H1 (cell line): ENCODE results near the gene PPP1R14C. TPM values are rescaled to one million over a fixed set of nuclear protein-coding genes. Genes with fewer than 3 reads are reported as not detected.

Experiments used
- CTCF ChIA-PET: fragments of 300-600 bp; sonication (Branson Sonifier 250); formaldehyde crosslinking; loops from one replicate; lab custom pipeline; 2021; ENCODE audit not compliant: partially characterized antibody; lab: Charles Lee
- POLR2A ChIA-PET: fragments of 300-600 bp; sonication (Branson Sonifier 250); formaldehyde crosslinking; loops from one replicate; lab custom pipeline; 2021; ENCODE audit warnings: inconsistent platforms; ENCODE audit not compliant: partially characterized antibody; lab: Charles Lee
- DNase-seq, 2 experiments: peaks; one replicate each; pipeline versions ENCODE4 v3.0.0 to v3.0.0-alpha.2; 2010 to 2022; ENCODE audit warnings: low spot score in 2 of 2, low read depth in 1 of 2, mixed read lengths in 1 of 2
- FAIRE-seq: peaks from 2 replicates; lab custom pipeline; 2011; peaks lifted over from hg19 to GRCh38; lab: Jason Lieb, UNC
- H2AFZ ChIP-seq: 2 replicates; pipeline ENCODE4 v1.8.1; 2012; ENCODE audit warnings: low read length, inconsistent platforms
- H2AK5ac ChIP-seq: 2 replicates; pipeline ENCODE4 v1.6.1; 2013; ENCODE audit warnings: low read depth, low read length
- H2BK120ac ChIP-seq: replicated peaks from 2 replicates; pipeline ENCODE3; 2013; ENCODE audit warnings: low read depth, low read length, inconsistent platforms
- H2BK12ac ChIP-seq: 2 replicates; pipeline ENCODE4 v1.6.1; 2013; ENCODE audit warnings: low read depth, low read length
- H2BK15ac ChIP-seq: 2 replicates; pipeline ENCODE4 v1.6.1; 2013; ENCODE audit warnings: low read length
- H2BK20ac ChIP-seq: 2 replicates; pipeline ENCODE4 v1.6.1; 2013; ENCODE audit warnings: low read length
- H2BK5ac ChIP-seq: 2 replicates; pipeline ENCODE4 v1.6.1; 2013; ENCODE audit warnings: low read depth, low read length
- H3K14ac ChIP-seq: 2 replicates; pipeline ENCODE4 v1.6.1; 2013; ENCODE audit warnings: inconsistent platforms; ENCODE audit not compliant: insufficient read length
- H3K18ac ChIP-seq: 2 replicates; pipeline ENCODE4 v1.6.1; 2013; ENCODE audit warnings: low read length; ENCODE audit errors: extremely low read depth
- H3K23ac ChIP-seq: 2 replicates; pipeline ENCODE4 v1.6.1; 2013; ENCODE audit warnings: inconsistent platforms; ENCODE audit not compliant: insufficient read length
- H3K23me2 ChIP-seq: 2 replicates; pipeline ENCODE4 v1.6.1; 2013; ENCODE audit warnings: low read depth, low read length
- H3K27ac ChIP-seq: 2 replicates; pipeline ENCODE4 v1.6.1; 2011; ENCODE audit warnings: low read depth, low read length, inconsistent platforms
- H3K27me3 ChIP-seq, 4 experiments: replicated peaks in 1 of 4; 1 replicate in 1 of 4; 2 replicates in 3 of 4; pipeline versions ENCODE4 v1.6.1 to v1.8.1; 2011 to 2013; ENCODE audit warnings: low read length in 3 of 4, mild to moderate bottlenecking in 3 of 4, inconsistent platforms in 2 of 4, mixed read lengths in 2 of 4, moderate library complexity in 1 of 4; ENCODE audit not compliant: control insufficient read depth in 3 of 4, insufficient read depth in 3 of 4; ENCODE audit errors: extremely low read depth in 1 of 4
- H3K36me3 ChIP-seq, 4 experiments: 2 replicates each; pipeline versions ENCODE4 v1.6.1 to v1.8.1; 2011 to 2013; ENCODE audit warnings: mild to moderate bottlenecking in 4 of 4, low read length in 3 of 4, moderate library complexity in 2 of 4, control low read depth in 1 of 4, inconsistent platforms in 1 of 4; ENCODE audit not compliant: insufficient read depth in 4 of 4, control insufficient read depth in 2 of 4
- H3K4ac ChIP-seq: replicated peaks from 2 replicates; pipeline ENCODE3; 2013; ENCODE audit warnings: low read length, low read depth, mixed read lengths, inconsistent platforms; ENCODE audit not compliant: insufficient read length
- H3K4me1 ChIP-seq, 4 experiments: replicated peaks in 1 of 4; 1 replicate in 1 of 4; 2 replicates in 3 of 4; pipeline versions ENCODE4 v1.6.1 to v1.8.1; 2011 to 2013; ENCODE audit warnings: low read length in 3 of 4, inconsistent platforms in 2 of 4, mixed read lengths in 1 of 4; ENCODE audit not compliant: insufficient read depth in 4 of 4, control insufficient read depth in 3 of 4
- H3K4me2 ChIP-seq, 2 experiments: 2 replicates each; pipeline versions ENCODE4 v1.6.1 to v1.8.1; 2011 to 2013; ENCODE audit warnings: low read depth in 2 of 2, low read length in 2 of 2, control low read depth in 1 of 2, inconsistent platforms in 1 of 2, mild to moderate bottlenecking in 1 of 2; ENCODE audit not compliant: insufficient read depth in 1 of 2
- H3K4me3 ChIP-seq, 4 experiments: fragments of 200-600, 300-600 bp in 1 of 4; sonication (generic), shearing (Covaris generic), sonication (Bioruptor Twin) in 1 of 4; 2 replicates each; pipeline versions ENCODE4 v1.5.1 to v1.8.1; 2011 to 2016; ENCODE audit warnings: low read length in 4 of 4, low read depth in 3 of 4, control low read depth in 2 of 4, inconsistent platforms in 2 of 4, mild to moderate bottlenecking in 2 of 4, mixed read lengths in 1 of 4, moderate library complexity in 1 of 4; ENCODE audit not compliant: insufficient read depth in 2 of 4; ENCODE audit errors: extremely low read depth in 1 of 4
- H3K56ac ChIP-seq: replicated peaks from 2 replicates; pipeline ENCODE3; 2013; ENCODE audit warnings: low read depth, mild to moderate bottlenecking, mixed read lengths, low read length, inconsistent platforms; ENCODE audit not compliant: insufficient read length
- H3K79me1 ChIP-seq: 2 replicates; pipeline ENCODE4 v1.6.1; 2013; ENCODE audit warnings: low read depth, low read length, control low read depth
- H3K79me2 ChIP-seq, 2 experiments: 2 replicates each; pipeline versions ENCODE4 v1.6.1 to v1.8.1; 2012 to 2013; ENCODE audit warnings: low read length in 2 of 2, mild to moderate bottlenecking in 2 of 2, inconsistent platforms in 1 of 2; ENCODE audit not compliant: insufficient read depth in 2 of 2, control insufficient read depth in 1 of 2
- H3K9ac ChIP-seq, 4 experiments: replicated peaks in 1 of 4; 1 replicate in 1 of 4; 2 replicates in 3 of 4; pipeline versions ENCODE4 v1.6.1 to v1.8.1; 2011 to 2013; ENCODE audit warnings: low read depth in 3 of 4, low read length in 3 of 4, control low read depth in 2 of 4, mild to moderate bottlenecking in 2 of 4, moderate library complexity in 2 of 4, inconsistent platforms in 1 of 4; ENCODE audit errors: extremely low read depth in 1 of 4
- H3K9me3 ChIP-seq, 2 experiments: 2 replicates each; pipeline versions ENCODE4 v1.6.1 to v1.8.1; 2012 to 2013; ENCODE audit warnings: mild to moderate bottlenecking in 2 of 2, moderate library complexity in 2 of 2, control low read depth in 1 of 2, inconsistent platforms in 1 of 2, low read depth in 1 of 2, low read length in 1 of 2, mixed read lengths in 1 of 2; ENCODE audit not compliant: insufficient read depth in 2 of 2
- H4K20me1 ChIP-seq, 2 experiments: replicated peaks in 1 of 2; 2 replicates each; pipeline versions ENCODE3 to v1.8.1; 2011 to 2013; ENCODE audit warnings: inconsistent platforms in 2 of 2, low read length in 2 of 2, mild to moderate bottlenecking in 1 of 2; ENCODE audit not compliant: insufficient read depth in 2 of 2, control insufficient read depth in 1 of 2
- H4K5ac ChIP-seq: 2 replicates; pipeline ENCODE4 v1.6.1; 2013; ENCODE audit warnings: low read length, low read depth, mixed read lengths, inconsistent platforms; ENCODE audit not compliant: insufficient read length
- H4K8ac ChIP-seq: 2 replicates; pipeline ENCODE4 v1.8.0; 2013; ENCODE audit warnings: mild to moderate bottlenecking, moderate library complexity, low read length, inconsistent platforms; ENCODE audit not compliant: insufficient read depth; ENCODE audit errors: extremely low read depth
- H4K91ac ChIP-seq: replicated peaks from 2 replicates; pipeline ENCODE3; 2013; ENCODE audit warnings: low read length, mixed read lengths, inconsistent platforms; ENCODE audit not compliant: insufficient read length
- ATF2 ChIP-seq: IDR thresholded peaks from 2 replicates; pipeline ENCODE4 v1.6.1; 2012; ENCODE audit warnings: low read length, inconsistent platforms
- BRCA1 ChIP-seq: IDR thresholded peaks from 2 replicates; pipeline ENCODE4 v1.6.1; 2012; ENCODE audit warnings: low read depth, low read length, improper control_type of control experiment
- CBX5 ChIP-seq: fragments of 300-800, 300-1000 bp; sonication (generic); IDR thresholded peaks from 2 replicates; pipeline ENCODE4 v1.7.1; 2016; ENCODE audit warnings: antibody characterized with exemption, low read length, low read depth
- CTBP2 ChIP-seq: IDR thresholded peaks from 2 replicates; pipeline ENCODE4 v1.7.0; 2011; ENCODE audit warnings: borderline replicate concordance, mild to moderate bottlenecking, moderate library complexity, mixed read lengths, low read length; ENCODE audit not compliant: insufficient read depth, insufficient read length
- HDAC2 ChIP-seq, 2 experiments: fragments of 300-600 bp in 1 of 2; sonication (generic) in 1 of 2; IDR thresholded peaks; 2 replicates each; pipeline ENCODE4 v1.6.1; 2011 to 2012; ENCODE audit warnings: low read depth in 2 of 2, low read length in 2 of 2, mild to moderate bottlenecking in 2 of 2, moderate library complexity in 2 of 2, borderline replicate concordance in 1 of 2, inconsistent platforms in 1 of 2
- HDAC6 ChIP-seq: IDR thresholded peaks from one replicate; pipeline ENCODE4 v1.7.1; 2012; ENCODE audit warnings: low read depth, mild to moderate bottlenecking, inconsistent platforms, low read length, moderate library complexity
- MAFK ChIP-seq: IDR thresholded peaks from 2 replicates; pipeline ENCODE4 v1.6.1; 2012; ENCODE audit warnings: low read depth, mild to moderate bottlenecking, improper control_type of control experiment, low read length
- NANOG ChIP-seq: IDR thresholded peaks from 2 replicates; pipeline ENCODE4 v1.6.1; 2011; ENCODE audit warnings: low read length, low read depth, mild to moderate bottlenecking, inconsistent platforms; ENCODE audit not compliant: insufficient read depth, poor library complexity, severe bottlenecking
- RBBP5 ChIP-seq: IDR thresholded peaks from 2 replicates; pipeline ENCODE4 v1.7.1; 2012; ENCODE audit warnings: low read depth, mild to moderate bottlenecking, inconsistent platforms, low read length, moderate library complexity, borderline replicate concordance
- SP1 ChIP-seq: IDR thresholded peaks from 2 replicates; pipeline ENCODE4 v1.6.1; 2011; ENCODE audit warnings: low read depth, low read length
- USF2 ChIP-seq: IDR thresholded peaks from 2 replicates; pipeline ENCODE4 v1.6.1; 2011; ENCODE audit warnings: low read length, improper control_type of control experiment
- WGBS, 2 experiments: shearing (Covaris generic) in 1 of 2; methylation state at CpG; one replicate each; pipeline versions ENCODE4 v1.1.6 to v1.1.7; 2013 to 2015; ENCODE audit warnings: low lambda C conversion rate in 2 of 2, mixed read lengths in 2 of 2, inconsistent platforms in 1 of 2, low coverage in 1 of 2, missing lambda C conversion rate in 1 of 2; ENCODE audit not compliant: insufficient replicate concordance in 2 of 2, insufficient coverage in 1 of 2, insufficient read length in 1 of 2; ENCODE audit errors: extremely low coverage in 1 of 2, missing lambda C conversion rate in 1 of 2; 5-methylcytosine and 5-hydroxymethylcytosine counted together
- polyA plus RNA-seq, 7 experiments: library from polyadenylated mRNA; depleted of rRNA in 3 of 7; stranded (reverse) in 5 of 7; unstranded in 2 of 7; fragments of >200 nt in 5 of 7; fragments of 200-250 nt in 2 of 7; gene quantifications; 1 replicate in 5 of 7; 2 replicates in 1 of 7; 4 replicates in 1 of 7; pipeline versions ENCODE4 v1.2.1 to v1.2.3, GENCODE V29; 2011 to 2013; ENCODE audit warnings: missing spikeins in 2 of 7, mixed read lengths in 2 of 7
- total RNA-seq: library from RNA; stranded (reverse); fragmentation: NEBNext Ultra II Directional; extraction: Animal tissue kit (Norgen Biotek cat#: 25700); gene quantifications from 2 replicates; pipeline ENCODE4 v1.2.1, GENCODE V29; 2021

The PPP1R14C gene
- total and polyA plus RNA-seq, 2 of the 8 experiments (the other 6 are each of a cell fraction or from before 2014, with no cell fraction given) = 0.30 to 0.61 TPM

DNA sequence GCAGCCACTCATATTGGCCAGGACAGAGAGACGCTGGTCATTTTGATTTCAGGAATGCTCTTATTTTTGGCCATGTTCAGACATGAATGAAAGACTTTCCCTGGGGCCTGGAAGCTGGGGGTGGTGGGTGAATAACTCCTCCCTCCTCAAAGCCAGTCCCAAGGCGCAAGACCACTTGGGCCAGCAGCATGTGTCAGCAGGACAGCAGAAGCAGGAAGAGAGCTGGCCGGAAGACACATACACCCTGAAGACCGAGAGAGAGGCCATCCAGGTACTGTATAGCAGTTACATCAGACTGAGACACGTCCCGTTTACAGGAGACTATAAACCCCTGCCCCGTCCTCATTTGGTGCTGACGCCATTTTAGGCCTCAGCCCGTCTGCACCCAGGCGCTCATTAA is 44.7 kb upstream of the PPP1R14C start:
- H3K36me3 ChIP-seq = no peaks in the 10 kb centered on the region
- FAIRE-seq (no peak), DNase-seq (no peak)
- H3K9me3 ChIP-seq = no peaks in the 10 kb centered on the region
- ChIA-PET CTCF (interaction anchor here (1.2 to 2.8 kb wide), 2 partner anchors 9 to 147 kb away, joined by 3 to 8 read pairs; no protein-coding TSS in a partner anchor), POLR2A (no interaction called here)
- no peak overlapping the region for H3K27ac ChIP-seq
- H4K5ac ChIP-seq = no peak overlapping the region
- no peak overlapping the region for H3K4me3 ChIP-seq
- H2BK5ac ChIP-seq = no peak overlapping the region
- no peak overlapping the region for H3K9ac ChIP-seq
- no peak overlapping the region for H4K8ac ChIP-seq
- no peak overlapping the region for H2AK5ac ChIP-seq
- H3K27me3 ChIP-seq = no peaks in the 10 kb centered on the region
- no peaks in the 10 kb centered on the region for H3K79me2 ChIP-seq
- no peak overlapping the region for H4K91ac ChIP-seq
- 81% methylated on average over 10 of the region's 10 CpGs; no CpG with 5 or more reads in 1 of the 2 experiments for WGBS, 2 experiments
- H2BK15ac ChIP-seq = no peak overlapping the region
- H3K56ac ChIP-seq = no peak overlapping the region
- H3K4ac ChIP-seq = no peak overlapping the region
- H3K4me1 ChIP-seq = no peaks in the 10 kb centered on the region
- no peak overlapping the region for H3K4me2 ChIP-seq
- no peak overlapping the region for H3K18ac ChIP-seq
- no peak overlapping the region for H2BK12ac ChIP-seq
- H3K14ac ChIP-seq = no peak overlapping the region
- no peak overlapping the region for H3K23ac ChIP-seq
- no peak overlapping the region for H2BK20ac ChIP-seq
- H3K79me1 ChIP-seq = no peaks in the 10 kb centered on the region
- no peaks in the 10 kb centered on the region for H3K23me2 ChIP-seq
- no peaks in the 10 kb centered on the region for H4K20me1 ChIP-seq
- H2BK120ac ChIP-seq = no peak overlapping the region
- H2AFZ ChIP-seq = 0 out of 2 replicates have a peak overlapping the region, but pooled peaks have one; percentile 36
- TF ChIP-seq CTBP2 (no peak), USF2 (no peak), CBX5 (no peak), BRCA1 (no peak), RBBP5 (no peak), MAFK (no peak), SP1 (no peak), ATF2 (no peak), HDAC6 (no peak), HDAC2 (IDR thresholded peaks at IDR 0.05; ENCODE audit: borderline replicate concordance in 1 of 2, low read depth in 2 of 2, low read length in 2 of 2) (no peak), NANOG (no peak)
